SK-N-MC (cell line): ENCODE data around the gene TTC28.
A peak's percentile ranks its signal among the peaks of the same experiment; 100 is the strongest.

Experiments
- DNase-seq: peaks from one replicate; pipeline ENCODE4 v3.0.0-alpha.2; 2011; ENCODE audit warnings: low read depth, low spot score
- H3K27ac ChIP-seq: fragments of 200-600 bp; sonication (generic); 2 replicates; pipeline ENCODE4 v1.5.1; 2016; ENCODE audit warnings: mixed run types
- H3K36me3 ChIP-seq: fragments of 200-600 bp; sonication (generic); 2 replicates; pipeline ENCODE4 v1.6.1; 2017; ENCODE audit warnings: antibody characterized with exemption, low read length, mixed read lengths; ENCODE audit not compliant: insufficient read depth
- H3K4me3 ChIP-seq: fragments of 200-600 bp; sonication (generic); 2 replicates; pipeline ENCODE4 v1.5.1; 2016
- H3K9ac ChIP-seq: fragments of 200-600 bp; sonication (generic); 2 replicates; pipeline ENCODE4 v1.8.0; 2017; ENCODE audit warnings: mixed run types, mixed read lengths; ENCODE audit not compliant: insufficient read length
- H3K9me3 ChIP-seq: fragments of 200-600 bp; sonication (generic); 2 replicates; pipeline ENCODE4 v1.6.1; 2017; ENCODE audit warnings: low read depth, mild to moderate bottlenecking, antibody characterized with exemption, low read length, moderate library complexity, mixed read lengths
- EZH2 ChIP-seq: fragments of 200-600 bp; sonication (generic); IDR thresholded peaks from one replicate; pipeline ENCODE4 v1.6.1; 2017; ENCODE audit warnings: antibody characterized with exemption
- FOXP2 ChIP-seq: optimal IDR thresholded peaks from 2 replicates; pipeline ENCODE3; 2011; ENCODE audit warnings: mild to moderate bottlenecking, moderate library complexity; ENCODE audit not compliant: insufficient read depth; ENCODE audit errors: extremely low read length, control extremely low read depth
- POLR2AphosphoS5 ChIP-seq: IDR thresholded peaks from 2 replicates; pipeline ENCODE4 v1.6.1; 2012; ENCODE audit warnings: mild to moderate bottlenecking, low read depth, low read length, borderline replicate concordance

Gene TTC28

DNA sequence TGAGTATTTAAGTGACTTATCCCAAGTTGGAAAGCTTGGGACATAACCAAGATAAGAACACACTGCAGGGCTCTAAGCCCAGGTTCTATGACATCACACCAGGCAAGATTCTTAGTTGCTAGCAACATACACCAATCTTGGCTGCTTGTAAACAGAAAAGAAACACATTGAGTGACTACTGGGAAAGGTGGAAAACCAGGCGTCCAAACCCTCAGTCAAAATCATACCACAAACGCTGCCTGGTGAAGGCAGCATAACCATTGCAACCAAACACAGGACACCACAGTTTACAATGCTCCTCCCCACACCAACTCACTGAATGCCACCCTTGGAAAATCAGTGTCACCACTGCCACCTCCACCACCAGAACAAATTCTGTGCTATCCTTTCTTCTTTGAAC is 379.9 kb downstream of the TTC28 start:
- Histone ChIP-seq H3K9me3 (no peaks in the 10 kb centered on the region), H3K36me3 (no peaks in the 10 kb centered on the region), H3K4me3 (no peak overlapping the region), H3K9ac (no peak overlapping the region), H3K27ac (no peak overlapping the region)
- TF ChIP-seq EZH2: no peak
- no peak for DNase-seq

DNA sequence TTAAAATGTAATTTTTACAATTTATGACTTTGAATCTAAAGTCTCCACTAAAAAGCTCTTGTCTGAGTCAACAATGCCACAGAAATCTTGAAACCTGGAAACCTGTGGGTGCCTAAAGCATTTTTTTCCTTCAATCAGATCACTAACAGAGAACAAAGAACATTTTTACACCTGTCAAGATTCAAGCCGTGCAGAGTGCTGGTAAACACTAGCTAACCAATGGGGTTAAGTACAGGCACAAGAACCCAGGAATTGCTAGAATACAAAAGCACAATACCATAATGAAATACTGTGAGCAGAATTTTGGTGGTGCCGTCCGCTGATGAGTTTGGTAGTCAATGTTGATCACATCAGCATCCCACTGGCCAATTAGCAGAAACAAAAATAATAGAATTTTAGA is 380.3 kb downstream of the TTC28 start:
- TF ChIP-seq POLR2AphosphoS5: no peak
- TF ChIP-seq FOXP2: no peak
- TF ChIP-seq EZH2: no peak
- Histone ChIP-seq H3K9ac (no peak overlapping the region), H3K27ac (no peak overlapping the region), H3K4me3 (no peak overlapping the region), H3K9me3 (no peaks in the 10 kb centered on the region), H3K36me3 (no peaks in the 10 kb centered on the region)
- no peak for DNase-seq

DNA sequence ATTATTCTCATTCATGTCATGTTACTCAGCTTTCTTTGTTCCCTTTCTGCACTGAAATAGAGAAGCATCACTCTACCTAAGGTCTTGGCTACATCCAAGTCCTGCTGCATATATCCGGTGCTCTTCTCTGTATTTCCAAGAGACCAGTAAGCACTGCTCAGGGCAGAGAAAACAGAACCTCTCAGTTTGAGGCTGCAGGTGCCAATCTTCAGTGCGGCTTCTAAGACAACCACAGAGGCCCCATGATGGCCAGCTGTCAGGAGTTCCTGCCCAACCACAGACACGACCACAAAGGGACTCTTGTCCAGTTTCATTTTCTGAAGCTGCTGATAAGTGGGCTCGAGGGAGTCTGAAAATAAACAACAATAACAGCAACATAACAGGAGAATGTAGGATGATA is 382.1 kb downstream of the TTC28 start:
- no peaks in the 10 kb centered on the region for H3K9me3 ChIP-seq
- no peak overlapping the region for H3K4me3 ChIP-seq
- no peaks in the 10 kb centered on the region; the same call in 1 of the 2 replicates for H3K36me3 ChIP-seq
- no peak for TF ChIP-seq POLR2AphosphoS5
- TF ChIP-seq FOXP2: no peak
- TF ChIP-seq EZH2: no peak
- no peak overlapping the region for H3K27ac ChIP-seq
- no peak overlapping the region for H3K9ac ChIP-seq
- no peak for DNase-seq

DNA sequence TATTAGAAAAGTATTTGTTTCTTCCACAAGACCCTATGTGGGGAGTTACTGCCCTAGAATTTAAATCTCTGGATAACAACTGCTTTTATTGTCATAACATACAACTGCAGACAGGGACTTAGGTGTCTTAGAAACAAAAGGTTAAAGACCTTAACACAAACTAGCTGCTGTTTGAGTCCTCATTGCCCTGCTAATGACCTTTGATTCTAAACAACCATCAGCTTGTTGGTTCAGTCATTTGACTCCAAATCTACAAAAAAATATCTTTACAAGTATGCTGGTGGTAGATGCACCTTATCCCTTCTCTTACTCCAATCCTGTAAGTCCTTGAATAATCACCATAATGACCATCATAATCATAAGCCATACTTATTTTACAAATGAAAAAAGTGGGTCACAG is 383.2 kb downstream of the TTC28 start:
- TF ChIP-seq FOXP2 (no peak), EZH2 (no peak), POLR2AphosphoS5 (no peak)
- DNase-seq: no peak
- Histone ChIP-seq H3K4me3 (no peak overlapping the region), H3K9me3 (no peaks in the 10 kb centered on the region), H3K27ac (no peak overlapping the region), H3K9ac (no peak overlapping the region), H3K36me3 (no peaks in the 10 kb centered on the region; the same call in 1 of the 2 replicates)

DNA sequence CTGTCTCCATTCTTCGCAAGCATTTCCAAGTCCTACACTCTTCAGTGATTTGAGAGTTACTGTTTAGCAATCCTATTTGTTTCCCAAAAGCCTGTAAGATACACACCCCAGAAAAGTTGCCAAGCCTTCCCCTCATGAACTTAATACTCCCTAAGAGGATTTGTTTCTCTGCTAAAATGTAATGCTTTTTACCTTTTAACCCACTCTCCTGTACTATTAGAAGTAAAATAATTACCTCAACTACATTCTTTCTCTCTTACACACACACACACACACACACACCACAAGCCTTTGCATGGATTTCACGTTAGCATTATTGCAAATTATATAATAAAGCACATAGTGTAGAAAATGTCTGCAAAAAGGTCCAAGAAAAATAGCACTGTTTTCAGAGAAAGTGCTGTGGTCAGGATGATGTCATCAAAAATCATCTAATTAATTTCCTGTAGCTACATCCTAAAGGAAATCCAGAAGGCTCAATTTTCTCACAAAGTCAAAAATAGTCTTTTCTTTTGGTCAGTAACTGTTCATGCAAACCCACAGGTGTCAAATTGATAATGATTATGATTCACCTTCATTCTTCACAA is 396.5 kb downstream of the TTC28 start:
- H3K9me3 ChIP-seq: no peaks in the 10 kb centered on the region
- H3K4me3 ChIP-seq: no peak overlapping the region
- no peaks in the 10 kb centered on the region for H3K36me3 ChIP-seq
- TF ChIP-seq FOXP2 (no peak), EZH2 (no peak), POLR2AphosphoS5 (no peak)
- no peak overlapping the region for H3K9ac ChIP-seq
- H3K27ac ChIP-seq: peak overlapping the region; percentile 47; the same call in 1 of the 2 replicates
- no peak for DNase-seq

DNA sequence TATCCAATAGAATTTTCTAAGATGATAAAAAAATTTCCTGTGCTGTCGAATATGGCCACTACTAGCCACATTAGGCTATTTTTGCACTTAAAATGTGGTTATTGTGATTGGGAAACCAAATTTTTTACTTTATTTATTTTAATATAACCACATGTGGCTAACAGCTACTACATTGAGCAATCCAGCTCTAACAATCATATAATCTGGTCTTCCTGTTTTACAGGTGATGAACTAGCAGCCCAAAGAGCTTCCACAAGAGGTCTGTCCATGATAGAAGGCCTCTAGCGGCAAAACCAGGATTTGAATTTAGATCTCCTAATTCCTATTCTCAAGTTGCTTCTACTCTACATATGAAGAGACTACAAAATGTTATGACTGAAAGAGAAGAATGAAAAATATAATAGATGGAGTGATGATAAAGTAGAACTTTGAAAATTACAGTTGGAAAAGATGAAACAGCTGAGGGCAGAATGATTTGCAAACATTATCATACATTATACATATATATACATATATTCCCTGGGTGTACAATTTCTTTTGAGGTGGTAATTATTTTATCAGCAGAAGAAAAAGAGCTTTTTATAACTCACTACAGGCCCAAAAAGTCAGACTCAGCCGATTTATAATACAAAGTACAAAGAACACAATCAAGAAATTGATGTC is 397.1 kb downstream of the TTC28 start:
- TF ChIP-seq FOXP2 (no peak), POLR2AphosphoS5 (no peak), EZH2 (no peak)
- Histone ChIP-seq H3K9me3 (no peaks in the 10 kb centered on the region), H3K36me3 (no peaks in the 10 kb centered on the region), H3K9ac (no peak overlapping the region), H3K4me3 (no peak overlapping the region), H3K27ac (peak overlapping the region; percentile 47)
- no peak for DNase-seq

DNA sequence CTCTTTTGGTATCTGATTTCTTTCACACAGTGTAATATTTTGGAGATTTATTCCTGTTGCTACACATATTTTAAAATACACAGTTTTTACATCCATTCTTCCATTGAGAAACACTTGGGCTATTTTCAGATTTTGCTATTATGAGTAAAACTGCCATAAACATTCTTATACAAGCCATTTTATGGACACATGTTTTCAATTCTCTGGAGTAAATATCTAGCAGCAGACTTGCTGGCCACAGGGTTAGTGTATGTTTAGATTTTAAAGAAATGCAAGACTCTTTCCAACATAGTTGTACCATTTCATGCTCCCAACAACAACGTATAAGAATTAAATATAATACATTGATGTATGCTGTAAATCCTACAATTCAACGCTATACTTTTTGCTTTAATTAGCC is 399.8 kb downstream of the TTC28 start:
- no peak for DNase-seq
- H3K9me3 ChIP-seq: no peaks in the 10 kb centered on the region
- TF ChIP-seq POLR2AphosphoS5 (no peak), FOXP2 (no peak), EZH2 (no peak)
- no peak overlapping the region for H3K4me3 ChIP-seq
- no peaks in the 10 kb centered on the region for H3K36me3 ChIP-seq
- H3K9ac ChIP-seq: no peak overlapping the region
- peak overlapping the region; percentile 37; the same call in 1 of the 2 replicates for H3K27ac ChIP-seq

DNA sequence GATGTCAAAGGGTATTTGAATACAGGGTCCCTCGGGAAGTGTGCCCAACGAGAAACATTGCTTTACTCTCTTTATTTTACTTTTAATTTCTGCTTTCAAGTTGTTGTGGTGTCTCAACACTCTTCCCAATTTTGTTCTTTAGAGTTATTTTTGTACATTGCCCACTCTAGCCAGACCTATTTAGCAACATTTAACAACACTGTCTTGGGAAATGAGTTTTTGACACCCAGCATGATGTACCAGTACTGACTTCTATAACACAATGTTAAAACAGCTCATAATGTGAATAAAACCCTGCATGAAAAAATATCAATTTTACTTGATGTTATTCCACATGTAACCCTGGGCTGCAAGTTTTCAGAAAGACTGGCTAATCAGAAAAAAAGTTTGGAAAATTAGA is 410.4 kb downstream of the TTC28 start:
- TF ChIP-seq POLR2AphosphoS5: no peak
- no peak for TF ChIP-seq EZH2
- no peak for TF ChIP-seq FOXP2
- DNase-seq: no peak
- Histone ChIP-seq H3K27ac (no peak overlapping the region), H3K9ac (no peak overlapping the region), H3K36me3 (no peaks in the 10 kb centered on the region), H3K9me3 (no peaks in the 10 kb centered on the region), H3K4me3 (no peak overlapping the region)

DNA sequence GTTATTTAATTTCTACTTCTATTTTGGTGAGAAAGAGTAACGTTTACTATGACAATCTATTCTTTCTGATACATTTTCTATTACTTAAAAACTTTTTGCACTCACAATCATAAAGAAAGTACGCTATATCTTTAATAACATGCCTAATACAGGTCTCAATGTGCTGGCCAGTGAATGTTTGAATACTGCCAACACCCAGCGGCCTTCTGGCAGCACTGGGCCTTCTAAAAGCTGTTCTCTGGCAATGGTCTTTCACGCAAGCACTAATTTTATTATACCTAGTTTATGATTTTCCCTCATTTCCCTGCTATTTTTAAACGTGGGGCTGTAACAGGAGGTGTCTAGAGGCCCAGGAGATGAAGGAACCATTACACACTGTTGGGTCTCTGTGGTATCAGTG is 410.8 kb downstream of the TTC28 start:
- Histone ChIP-seq H3K36me3 (no peaks in the 10 kb centered on the region), H3K9me3 (no peaks in the 10 kb centered on the region), H3K4me3 (no peak overlapping the region), H3K27ac (no peak overlapping the region), H3K9ac (no peak overlapping the region)
- DNase-seq: no peak
- no peak for TF ChIP-seq FOXP2
- no peak for TF ChIP-seq POLR2AphosphoS5
